ENCODE measurements around the gene MAPKAP1.

MAPKAP1 gene

DNA sequence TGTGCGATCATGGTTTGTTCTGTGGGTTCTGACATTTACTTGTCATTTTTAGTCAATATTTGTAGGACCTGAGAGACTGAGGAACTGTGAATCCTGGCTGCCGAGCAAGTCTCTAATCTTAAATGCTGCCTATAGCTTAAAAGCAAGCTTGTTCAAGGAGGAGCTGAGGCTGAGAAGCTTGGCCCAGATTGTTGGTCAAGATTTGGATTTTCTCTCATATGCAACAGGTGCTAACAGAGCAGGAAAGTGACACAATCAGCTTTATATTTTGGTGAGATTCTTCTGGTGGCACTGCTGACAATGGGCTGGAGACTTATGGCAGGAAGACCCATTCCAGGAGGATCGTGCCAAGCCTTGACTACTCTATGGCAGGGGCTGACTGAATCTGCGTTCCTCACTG lies 192.5 kb downstream of the MAPKAP1 start:
- H3K4me3 ChIP-seq (ENCODE audit: insufficient read depth, low read length, poor library complexity, severe bottlenecking), result no peak overlapping the region
- H3K36me3 ChIP-seq (ENCODE audit: low read length), result no peaks in the 10 kb centered on the region
- no peak overlapping the region for H3K9ac ChIP-seq (ENCODE audit: low read length)
- no peaks in the 10 kb centered on the region for H3K27me3 ChIP-seq (ENCODE audit: low read length)
- H3K4me2 ChIP-seq (ENCODE audit: low read depth, low read length, poor library complexity, severe bottlenecking), result no peak overlapping the region
- no peaks in the 10 kb centered on the region for H3K9me3 ChIP-seq (ENCODE audit: insufficient read depth, low read length)
- H3K27ac ChIP-seq (ENCODE audit: low read depth, low read length), result no peak overlapping the region
- H3F3A ChIP-seq (ENCODE audit: insufficient read depth), result no peaks in the 10 kb centered on the region
- no peaks in the 10 kb centered on the region for H4K20me1 ChIP-seq (ENCODE audit: low read depth, low read length)
- H3K79me2 ChIP-seq (ENCODE audit: insufficient read depth, low read length), result no peaks in the 10 kb centered on the region
- TF ChIP-seq, protein P1, sequence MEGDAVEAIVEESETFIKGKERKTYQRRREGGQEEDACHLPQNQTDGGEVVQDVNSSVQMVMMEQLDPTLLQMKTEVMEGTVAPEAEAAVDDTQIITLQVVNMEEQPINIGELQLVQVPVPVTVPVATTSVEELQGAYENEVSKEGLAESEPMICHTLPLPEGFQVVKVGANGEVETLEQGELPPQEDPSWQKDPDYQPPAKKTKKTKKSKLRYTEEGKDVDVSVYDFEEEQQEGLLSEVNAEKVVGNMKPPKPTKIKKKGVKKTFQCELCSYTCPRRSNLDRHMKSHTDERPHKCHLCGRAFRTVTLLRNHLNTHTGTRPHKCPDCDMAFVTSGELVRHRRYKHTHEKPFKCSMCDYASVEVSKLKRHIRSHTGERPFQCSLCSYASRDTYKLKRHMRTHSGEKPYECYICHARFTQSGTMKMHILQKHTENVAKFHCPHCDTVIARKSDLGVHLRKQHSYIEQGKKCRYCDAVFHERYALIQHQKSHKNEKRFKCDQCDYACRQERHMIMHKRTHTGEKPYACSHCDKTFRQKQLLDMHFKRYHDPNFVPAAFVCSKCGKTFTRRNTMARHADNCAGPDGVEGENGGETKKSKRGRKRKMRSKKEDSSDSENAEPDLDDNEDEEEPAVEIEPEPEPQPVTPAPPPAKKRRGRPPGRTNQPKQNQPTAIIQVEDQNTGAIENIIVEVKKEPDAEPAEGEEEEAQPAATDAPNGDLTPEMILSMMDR (IDR thresholded peaks at IDR 0.05; ENCODE audit: insufficient read depth, low read length, poor library complexity, severe bottlenecking), result no peak
- no peak for TF ChIP-seq EZH2phosphoT487 (conservative IDR thresholded peaks at IDR 0.05; ENCODE audit: low read length)
- H2AFZ ChIP-seq (ENCODE audit: low read depth, low read length, severe bottlenecking), result no peak overlapping the region
- H3K9me2 ChIP-seq (replicated peaks; ENCODE audit: insufficient read depth, low read length), result no peaks in the 10 kb centered on the region

DNA sequence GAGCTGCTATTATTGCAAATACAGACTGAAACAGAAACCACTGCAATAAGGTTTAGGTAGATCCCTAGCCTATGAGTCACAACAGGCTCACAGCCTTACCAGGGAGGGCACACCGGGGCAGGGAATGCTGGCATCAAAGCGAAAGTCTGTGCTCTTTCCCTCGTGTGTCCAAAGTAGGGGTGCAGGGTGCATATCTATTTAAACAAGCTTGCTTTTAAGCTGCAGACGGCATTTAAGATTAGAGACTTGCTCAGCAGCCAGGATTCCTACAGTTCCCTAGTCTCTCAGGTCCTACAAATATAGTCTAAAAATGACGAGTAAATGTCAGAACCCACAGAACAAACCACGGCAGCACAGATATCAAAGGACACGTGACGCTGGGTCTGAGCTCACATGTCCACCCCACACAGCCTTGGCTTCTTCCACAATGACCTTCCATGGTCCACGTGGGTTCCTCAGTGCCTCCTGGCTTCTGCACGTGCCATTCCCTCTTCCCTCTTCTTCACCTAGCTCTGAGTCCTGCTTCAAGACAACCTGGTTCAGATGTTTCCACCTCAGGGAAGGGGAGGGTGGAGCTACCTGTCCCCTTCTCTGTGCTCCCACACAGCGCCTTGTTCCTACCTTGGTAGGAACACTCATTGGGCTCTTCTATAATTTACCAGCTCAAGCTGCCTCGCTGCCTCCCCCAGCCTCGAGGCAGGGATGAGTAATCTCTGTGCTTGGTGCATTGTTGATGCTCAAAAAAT lies 193.2 kb downstream of the MAPKAP1 start:
- no peaks in the 10 kb centered on the region for H3K36me3 ChIP-seq (ENCODE audit: low read length)
- TF ChIP-seq, protein P1 (IDR thresholded peaks at IDR 0.05; ENCODE audit: insufficient read depth, low read length, poor library complexity, severe bottlenecking), result no peak
- TF ChIP-seq EZH2phosphoT487 (conservative IDR thresholded peaks at IDR 0.05; ENCODE audit: low read length), result no peak
- H2AFZ ChIP-seq (ENCODE audit: low read depth, low read length, severe bottlenecking), result no peak overlapping the region
- H3K27ac ChIP-seq (ENCODE audit: low read depth, low read length), result no peak overlapping the region
- H3K27me3 ChIP-seq (ENCODE audit: low read length), result no peaks in the 10 kb centered on the region
- no peaks in the 10 kb centered on the region for H3K9me3 ChIP-seq (ENCODE audit: insufficient read depth, low read length)
- no peak overlapping the region for H3K4me2 ChIP-seq (ENCODE audit: low read depth, low read length, poor library complexity, severe bottlenecking)
- H3K9me2 ChIP-seq (replicated peaks; ENCODE audit: insufficient read depth, low read length), result no peaks in the 10 kb centered on the region
- no peaks in the 10 kb centered on the region for H3F3A ChIP-seq (ENCODE audit: insufficient read depth)
- no peak overlapping the region for H3K4me3 ChIP-seq (ENCODE audit: insufficient read depth, low read length, poor library complexity, severe bottlenecking)
- no peaks in the 10 kb centered on the region for H4K20me1 ChIP-seq (ENCODE audit: low read depth, low read length)
- H3K79me2 ChIP-seq (ENCODE audit: insufficient read depth, low read length), result no peaks in the 10 kb centered on the region
- no peak overlapping the region for H3K9ac ChIP-seq (ENCODE audit: low read length)

DNA sequence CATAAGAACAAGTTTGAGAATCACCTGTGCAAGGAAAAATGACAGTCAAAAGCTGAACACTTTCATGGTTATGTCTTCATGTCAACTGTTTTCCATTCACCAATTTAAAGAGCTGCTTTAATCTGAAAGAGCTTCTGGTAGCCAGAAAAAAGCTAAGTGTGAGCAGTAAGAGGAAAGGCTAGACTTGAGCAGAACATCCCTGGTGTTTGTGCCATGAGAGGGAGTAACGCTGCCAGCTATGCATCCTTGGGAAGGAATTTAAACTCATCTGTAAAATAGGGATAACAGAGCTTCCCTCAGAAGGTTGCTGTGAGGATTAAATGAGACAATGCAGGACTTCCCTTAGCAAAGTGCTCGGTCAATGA lies 193.7 kb downstream of the MAPKAP1 start:
- Histone ChIP-seq H3K27me3 (ENCODE audit: low read length) (no peaks in the 10 kb centered on the region), H3K27ac (ENCODE audit: low read depth, low read length) (no peak overlapping the region), H3K4me3 (ENCODE audit: insufficient read depth, low read length, poor library complexity, severe bottlenecking) (no peak overlapping the region), H2AFZ (ENCODE audit: low read depth, low read length, severe bottlenecking) (no peak overlapping the region), H3F3A (ENCODE audit: insufficient read depth) (no peaks in the 10 kb centered on the region), H3K4me2 (ENCODE audit: low read depth, low read length, poor library complexity, severe bottlenecking) (no peak overlapping the region), H3K36me3 (ENCODE audit: low read length) (no peaks in the 10 kb centered on the region), H3K9ac (ENCODE audit: low read length) (no peak overlapping the region), H4K20me1 (ENCODE audit: low read depth, low read length) (no peaks in the 10 kb centered on the region), H3K9me3 (ENCODE audit: insufficient read depth, low read length) (no peaks in the 10 kb centered on the region), H3K79me2 (ENCODE audit: insufficient read depth, low read length) (no peaks in the 10 kb centered on the region), H3K9me2 (replicated peaks; ENCODE audit: insufficient read depth, low read length) (no peaks in the 10 kb centered on the region)
- TF ChIP-seq EZH2phosphoT487 (conservative IDR thresholded peaks at IDR 0.05; ENCODE audit: low read length), result no peak
- TF ChIP-seq, protein P1 (IDR thresholded peaks at IDR 0.05; ENCODE audit: insufficient read depth, low read length, poor library complexity, severe bottlenecking), result no peak
